ENCODE data around the gene ENTHD1. TPM values are rescaled to one million over a fixed set of nuclear protein-coding genes. Genes with fewer than 3 reads are reported as not detected.

ENTHD1 gene
- total RNA-seq, 1 experiment from 2014 or later, result not detected

GRCh38 chr22:39724390-39724789 is 169.2 kb downstream of the ENTHD1 start:
- Histone ChIP-seq H3K9me3 (ENCODE audit: control insufficient read depth, low read depth, low read length) (no peaks in the 10 kb centered on the region), H2AK5ac (ENCODE audit: insufficient read length, low read length) (no peak overlapping the region), H3K4ac (ENCODE audit: low read depth, low read length) (no peak overlapping the region), H3K4me2 (ENCODE audit: insufficient read depth, insufficient read length, low read length) (no peak overlapping the region), H2AFZ (ENCODE audit: low read length) (no peak overlapping the region), H3K9ac (ENCODE audit: extremely low read depth, insufficient read length, low read length) (no peak overlapping the region), H3K23me2 (ENCODE audit: insufficient read length, low read depth, low read length, poor library complexity, severe bottlenecking) (no peaks in the 10 kb centered on the region), H3K23ac (ENCODE audit: insufficient read length, low read depth, low read length) (no peak overlapping the region), H2BK5ac (ENCODE audit: insufficient read length, low read length) (no peak overlapping the region), H4K8ac (replicated peaks; ENCODE audit: insufficient read length, low read depth, low read length) (no peak overlapping the region), H3K27ac (ENCODE audit: insufficient read length, low read depth, low read length) (no peak overlapping the region), H3K27me3 (ENCODE audit: insufficient read depth, low read length) (no peaks in the 10 kb centered on the region), H2BK120ac (ENCODE audit: low read depth, low read length, poor library complexity, severe bottlenecking) (no peak overlapping the region), H2BK20ac (ENCODE audit: low read depth, low read length, poor library complexity, severe bottlenecking) (no peak overlapping the region), H2BK12ac (ENCODE audit: insufficient read length, low read depth, low read length) (no peak overlapping the region), H3K18ac (ENCODE audit: insufficient read length, low read depth, low read length) (no peak overlapping the region), H3T11ph (ENCODE audit: low read length) (no peak overlapping the region), H3K79me2 (ENCODE audit: insufficient read depth, low read length) (no peaks in the 10 kb centered on the region), H4K91ac (ENCODE audit: insufficient read length, low read depth, low read length) (no peak overlapping the region), H3K79me1 (ENCODE audit: insufficient read depth, low read depth, low read length, poor library complexity, severe bottlenecking) (no peaks in the 10 kb centered on the region), H3K4me1 (ENCODE audit: insufficient read depth, low read length) (no peaks in the 10 kb centered on the region), H3K14ac (ENCODE audit: insufficient read depth, low read length) (no peak overlapping the region), H4K5ac (ENCODE audit: insufficient read length, low read depth, low read length) (no peak overlapping the region), H4K20me1 (ENCODE audit: control insufficient read depth, insufficient read depth, insufficient read length) (no peaks in the 10 kb centered on the region), H2BK15ac (ENCODE audit: low read depth, low read length) (no peak overlapping the region), H3K56ac (ENCODE audit: insufficient read length, low read depth, low read length) (no peak overlapping the region)
- H3K4me3 Mint-ChIP-seq, result no peak overlapping the region
- H3K36me3 Mint-ChIP-seq (ENCODE audit: insufficient read depth in 1 of 3, low read depth in 3 of 3), result no peaks in the 10 kb centered on the region
- H3K9me3 Mint-ChIP-seq, result no peaks in the 10 kb centered on the region
- WGBS (ENCODE audit: extremely low coverage, insufficient read length, low lambda C conversion rate), result no CpG with 5 or more reads among the region's 4 CpGs
- peaks cover 19 to 28% of the 10 kb centered on the region in 2 experiments for H3K4me1 Mint-ChIP-seq
- TF ChIP-seq CTCF (conservative IDR thresholded peaks at IDR 0.05), result no peak
- no peak overlapping the region for H3K27ac Mint-ChIP-seq
- peaks cover 16% of the 10 kb centered on the region for H3K27me3 Mint-ChIP-seq (ENCODE audit: low read depth)
- DNase-seq, result peak; percentile 50
